GM10266 (cell line): ENCODE measurements around the gene ZNF124.
"Not testable (repeated sequence)": the region's sequence is repeated elsewhere in the genome, so short reads cannot be mapped to it uniquely, and the experiment has no call there.

Experiments used
- DNase-seq: peaks from one replicate; pipeline ENCODE4 v3.0.0; 2012; ENCODE audit errors: extremely low spot score
- TF ChIP-seq, protein P1 (sequence below): IDR thresholded peaks from 2 replicates; pipeline ENCODE4 v1.5.1; 2012; ENCODE audit warnings: mild to moderate bottlenecking, low read depth; ENCODE audit not compliant: control insufficient read depth, insufficient read depth; ENCODE audit errors: missing control alignments

The ZNF124 gene

DNA sequence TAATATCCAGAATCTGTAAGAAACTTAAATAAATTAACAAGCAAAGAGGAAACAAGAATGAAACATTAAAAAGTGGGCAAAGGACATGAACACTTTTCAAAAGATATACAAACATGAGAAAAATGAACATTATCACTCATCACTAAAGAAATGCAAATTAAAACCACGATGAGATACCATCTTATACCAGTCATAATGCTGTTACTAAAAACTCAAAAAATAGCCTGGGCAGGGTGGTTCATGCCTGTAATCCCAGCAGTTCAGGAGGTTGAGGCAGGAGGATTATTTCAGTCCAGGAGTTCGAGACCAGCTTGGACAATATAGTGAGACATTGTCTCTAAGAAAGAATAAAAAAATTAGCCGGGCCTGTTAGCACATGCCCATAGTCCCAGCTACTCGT lies 6.1 kb downstream of the ZNF124 start:
- DNase-seq = no peak
- TF ChIP-seq, protein P1, sequence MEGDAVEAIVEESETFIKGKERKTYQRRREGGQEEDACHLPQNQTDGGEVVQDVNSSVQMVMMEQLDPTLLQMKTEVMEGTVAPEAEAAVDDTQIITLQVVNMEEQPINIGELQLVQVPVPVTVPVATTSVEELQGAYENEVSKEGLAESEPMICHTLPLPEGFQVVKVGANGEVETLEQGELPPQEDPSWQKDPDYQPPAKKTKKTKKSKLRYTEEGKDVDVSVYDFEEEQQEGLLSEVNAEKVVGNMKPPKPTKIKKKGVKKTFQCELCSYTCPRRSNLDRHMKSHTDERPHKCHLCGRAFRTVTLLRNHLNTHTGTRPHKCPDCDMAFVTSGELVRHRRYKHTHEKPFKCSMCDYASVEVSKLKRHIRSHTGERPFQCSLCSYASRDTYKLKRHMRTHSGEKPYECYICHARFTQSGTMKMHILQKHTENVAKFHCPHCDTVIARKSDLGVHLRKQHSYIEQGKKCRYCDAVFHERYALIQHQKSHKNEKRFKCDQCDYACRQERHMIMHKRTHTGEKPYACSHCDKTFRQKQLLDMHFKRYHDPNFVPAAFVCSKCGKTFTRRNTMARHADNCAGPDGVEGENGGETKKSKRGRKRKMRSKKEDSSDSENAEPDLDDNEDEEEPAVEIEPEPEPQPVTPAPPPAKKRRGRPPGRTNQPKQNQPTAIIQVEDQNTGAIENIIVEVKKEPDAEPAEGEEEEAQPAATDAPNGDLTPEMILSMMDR = no peak

DNA sequence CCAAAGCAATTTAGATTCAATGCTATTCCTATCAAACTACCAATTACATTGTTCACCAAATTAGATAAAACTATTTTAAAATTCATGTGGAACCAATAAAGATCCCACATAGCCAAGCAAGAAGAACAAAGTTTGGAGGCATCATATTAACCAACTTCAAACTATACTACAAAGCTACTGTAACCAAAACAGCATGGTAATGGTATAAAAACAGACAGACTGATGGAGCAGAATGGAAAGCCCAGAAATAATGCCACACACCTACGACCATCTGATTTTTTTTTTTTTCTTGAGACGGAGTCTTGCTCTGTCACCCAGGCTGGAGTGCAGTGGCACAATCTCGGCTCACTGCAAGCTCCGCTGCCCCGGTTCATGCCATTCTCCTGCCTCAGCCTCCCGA lies 7.1 kb downstream of the ZNF124 start:
- DNase-seq = no peak
- TF ChIP-seq, protein P1 = no peak

DNA sequence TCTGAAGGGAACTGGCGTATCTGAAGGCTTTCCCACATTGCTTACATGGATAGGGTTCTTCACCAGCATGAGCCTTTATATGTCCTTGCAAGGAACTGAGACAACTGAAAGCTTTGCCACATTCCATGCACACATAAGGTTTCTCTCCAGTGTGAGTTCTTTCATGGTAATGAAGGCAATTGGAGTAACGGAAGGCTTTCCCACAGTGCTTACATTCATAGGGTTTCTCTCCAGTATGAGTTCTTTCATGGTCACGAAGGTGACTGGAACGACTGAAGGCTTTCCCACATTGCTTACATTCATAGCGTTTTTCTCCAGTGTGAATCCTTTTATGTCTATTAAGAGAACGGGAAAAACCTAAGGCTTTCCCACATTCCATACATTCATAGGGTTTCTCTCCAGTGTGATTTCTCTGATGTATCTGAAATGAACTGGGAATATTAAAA lies 15.0 kb downstream of the ZNF124 start:
- TF ChIP-seq, protein P1 = no peak
- DNase-seq = no peak

DNA sequence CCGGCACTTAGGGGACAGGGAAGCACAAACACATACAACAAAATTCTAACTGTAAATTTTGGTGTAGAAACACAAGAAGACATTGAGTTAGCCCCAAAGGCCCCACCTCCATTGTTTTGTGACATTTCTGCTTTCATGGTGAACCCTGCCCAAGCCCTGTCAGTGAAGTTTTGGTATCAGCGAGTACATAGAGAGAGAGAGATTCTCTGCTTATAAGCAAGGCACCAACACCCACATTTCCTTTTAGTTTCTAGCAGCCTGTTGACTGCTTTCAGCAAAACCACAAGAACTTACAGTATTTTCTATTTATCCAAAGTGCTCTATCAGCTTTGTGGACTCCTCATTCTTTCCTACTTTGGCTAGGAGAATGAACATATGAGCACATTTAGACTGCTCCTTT lies 24.0 kb downstream of the ZNF124 start:
- no peak for DNase-seq
- TF ChIP-seq, protein P1 = no peak

DNA sequence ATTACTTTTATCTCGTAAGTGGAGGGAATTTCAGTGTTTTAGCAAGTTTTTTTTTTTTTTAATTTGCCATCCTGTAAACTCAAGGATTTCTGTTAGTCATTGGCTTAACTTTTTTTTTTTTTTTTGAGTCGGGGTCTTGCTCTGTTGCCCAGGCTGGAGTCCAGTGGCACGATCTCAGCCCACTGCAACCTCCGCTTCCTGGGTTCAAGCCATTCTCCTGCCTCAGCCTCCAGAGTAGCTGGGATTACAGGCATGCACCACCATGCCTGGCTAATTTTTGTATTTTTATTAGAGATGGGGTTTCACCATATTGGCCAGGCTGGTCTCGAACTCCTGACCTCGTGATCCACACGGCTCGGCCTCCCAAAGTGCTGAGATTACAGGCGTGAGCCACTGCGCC lies 24.7 kb downstream of the ZNF124 start:
- not testable (repeated sequence) for DNase-seq

DNA sequence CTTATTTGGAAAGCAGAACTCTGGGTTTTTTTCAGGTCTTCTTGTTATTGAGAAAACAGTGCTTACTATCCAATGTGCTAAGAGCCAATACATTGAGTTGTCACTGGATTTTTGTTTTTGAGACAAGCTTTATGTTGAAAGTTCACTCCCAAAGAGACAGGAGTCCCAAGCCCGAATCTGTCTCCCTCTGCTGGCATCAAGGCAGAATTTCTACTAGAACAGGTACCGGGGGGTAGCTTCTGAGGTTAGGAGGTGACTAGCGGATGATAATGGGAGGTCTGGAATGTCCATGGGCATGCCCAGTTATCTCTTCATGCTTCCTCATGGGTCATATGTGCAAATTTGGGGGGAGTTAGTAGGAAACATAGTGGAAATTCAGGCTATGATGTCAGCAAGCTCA lies 25.1 kb downstream of the ZNF124 start:
- TF ChIP-seq, protein P1 = no peak
- no peak for DNase-seq

DNA sequence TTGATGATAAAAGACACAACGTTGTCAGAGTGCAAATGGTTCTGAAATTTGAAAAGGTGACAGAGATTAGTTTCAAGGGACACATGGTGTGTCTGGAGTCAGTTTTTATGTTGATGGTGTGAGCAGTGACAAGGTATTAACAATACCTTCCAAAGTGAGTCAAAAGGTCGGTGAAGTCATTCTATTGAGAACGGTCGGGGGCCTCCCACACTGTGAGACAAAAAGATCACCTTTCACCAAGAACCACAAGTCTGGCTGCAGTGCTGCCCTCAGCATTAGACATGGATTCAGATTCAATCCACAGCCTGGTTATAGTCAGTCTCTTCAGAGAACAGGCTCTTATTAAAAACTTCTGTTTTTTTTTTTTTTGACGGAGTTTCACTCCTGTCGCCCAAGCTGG lies 26.5 kb downstream of the ZNF124 start:
- TF ChIP-seq, protein P1 = no peak
- no peak for DNase-seq

DNA sequence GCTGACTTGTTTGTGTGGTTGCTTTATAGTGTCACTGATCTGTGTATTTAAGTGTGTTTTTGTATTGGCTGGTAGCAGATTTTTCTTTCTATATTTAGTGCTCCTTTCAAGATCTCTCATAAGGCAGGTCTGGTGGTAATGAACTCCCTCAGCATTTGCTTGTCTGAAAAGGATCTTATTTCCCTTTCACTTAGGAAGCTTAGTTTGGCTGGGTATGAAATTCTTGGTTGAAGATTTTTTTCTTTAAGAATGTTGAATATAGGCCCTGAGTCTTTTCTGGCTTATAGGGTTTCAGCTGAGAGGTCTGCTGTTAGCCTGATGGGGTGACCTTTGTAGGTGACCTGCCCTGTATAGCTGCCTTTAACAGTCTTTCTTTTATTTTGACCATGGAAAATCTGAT lies 32.3 kb downstream of the ZNF124 start:
- not testable (repeated sequence) for DNase-seq

DNA sequence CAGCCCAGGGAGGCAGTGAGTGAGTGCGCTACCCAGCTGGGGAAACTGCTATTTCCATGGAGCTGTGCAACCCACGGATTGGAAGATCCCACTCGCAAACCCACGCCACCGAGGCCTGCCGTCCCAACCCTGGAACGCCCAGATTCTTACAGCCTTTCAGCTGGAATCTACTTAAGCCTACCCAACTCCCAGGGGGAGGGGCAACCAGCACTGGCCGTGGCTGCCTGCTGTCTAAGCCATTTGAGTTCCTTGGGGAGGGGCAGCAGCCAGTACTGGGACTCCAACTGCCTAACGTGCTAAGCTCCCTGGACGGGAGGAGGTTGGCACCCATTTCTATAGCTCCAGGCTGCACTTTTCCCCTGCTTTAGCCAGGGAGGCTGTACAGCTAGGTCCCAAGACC lies 40.6 kb downstream of the ZNF124 start:
- no peak for DNase-seq
- TF ChIP-seq, protein P1 = no peak

DNA sequence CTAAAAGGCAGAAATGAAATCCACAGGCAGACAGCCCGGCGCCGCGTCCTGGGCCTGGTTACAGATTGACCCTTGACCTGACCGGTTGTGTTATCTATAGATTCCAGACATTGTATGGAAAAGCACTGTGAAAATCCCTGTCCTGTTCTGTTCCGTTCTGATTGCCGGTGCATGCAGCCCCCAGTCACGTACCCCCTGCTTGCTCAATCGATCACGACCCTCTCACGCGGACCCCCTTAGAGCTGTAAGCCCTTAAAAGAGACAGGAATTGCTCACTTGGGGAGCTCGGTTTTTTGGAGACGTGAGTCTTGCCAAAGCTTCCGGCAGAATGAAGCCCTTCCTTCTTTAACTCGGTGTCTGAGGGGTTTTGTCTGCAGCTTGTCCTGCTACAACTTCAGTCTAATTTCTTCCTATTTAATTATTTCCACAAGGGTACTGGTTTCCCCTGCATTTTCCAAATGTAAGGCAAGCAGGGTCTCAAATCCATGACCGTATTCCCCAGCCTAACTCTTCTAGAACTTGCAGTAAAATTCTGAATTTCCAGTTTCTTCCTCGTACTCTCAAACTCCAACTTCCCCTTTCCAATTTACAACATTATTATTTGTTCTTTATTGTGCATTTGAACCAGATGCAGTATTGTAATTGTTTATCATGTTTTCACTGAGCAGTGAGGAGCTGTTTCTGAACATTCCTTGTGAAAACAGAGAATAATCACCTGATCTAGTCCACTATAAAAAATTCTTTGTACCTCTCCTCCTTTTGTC lies 44.1 kb downstream of the ZNF124 start:
- DNase-seq = not testable (repeated sequence)

DNA sequence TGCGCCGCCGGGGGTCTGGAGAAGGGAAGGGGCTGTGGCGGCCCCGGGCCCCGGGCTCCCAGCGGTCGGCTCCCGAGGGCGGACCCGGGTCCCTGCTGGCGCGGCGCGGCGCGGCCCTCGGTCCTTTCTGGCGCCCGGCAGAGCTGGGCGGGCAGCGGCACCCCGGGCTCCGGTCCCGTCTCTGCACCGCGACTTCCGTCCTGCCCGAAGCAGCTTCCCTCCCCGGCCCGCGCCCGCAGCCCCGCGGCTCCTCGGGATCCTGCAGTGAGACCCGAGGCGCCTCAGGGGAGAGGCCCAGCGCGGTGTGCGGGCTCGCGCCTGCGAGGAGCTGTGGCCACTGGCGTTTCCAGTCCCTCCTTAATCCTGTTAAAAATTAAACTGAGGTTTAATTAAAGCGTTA lies 45.2 kb downstream of the ZNF124 start:
- not testable (repeated sequence) for DNase-seq

DNA sequence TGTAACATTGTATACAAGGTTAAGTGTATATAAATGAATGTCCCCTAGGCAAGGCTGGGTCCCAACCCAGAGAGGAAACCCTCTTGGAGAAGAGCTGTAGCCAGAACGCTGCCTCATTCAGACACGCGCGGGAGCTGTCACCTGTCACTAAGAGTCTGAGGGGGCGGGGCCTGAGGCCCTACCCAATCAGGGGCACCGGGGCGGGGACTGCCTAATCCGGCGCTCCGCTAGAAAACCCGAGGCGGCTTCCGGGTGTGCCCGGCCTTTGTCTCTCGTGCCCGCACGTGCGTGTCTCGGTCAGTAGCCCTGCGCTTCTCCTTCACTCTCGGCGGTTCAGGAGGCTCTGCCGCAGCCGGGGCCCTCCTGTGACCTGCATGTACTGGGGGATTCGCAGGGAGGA lies 45.7 kb downstream of the ZNF124 start:
- DNase-seq = not testable (repeated sequence)
